ENCODE data around the gene MTUS2. TPM values are rescaled to one million over a fixed set of nuclear protein-coding genes. Genes with fewer than 3 reads are reported as not detected.

MTUS2 gene
- polyA plus RNA-seq, 1 donor from 2014 or later: 4.4 TPM

GRCh38 chr13:29287237-29287636, 467.1 kb downstream of the MTUS2 start:
- no peaks in the 10 kb centered on the region for H3K36me3 ChIP-seq (ENCODE audit: insufficient read depth, low read length)

DNA sequence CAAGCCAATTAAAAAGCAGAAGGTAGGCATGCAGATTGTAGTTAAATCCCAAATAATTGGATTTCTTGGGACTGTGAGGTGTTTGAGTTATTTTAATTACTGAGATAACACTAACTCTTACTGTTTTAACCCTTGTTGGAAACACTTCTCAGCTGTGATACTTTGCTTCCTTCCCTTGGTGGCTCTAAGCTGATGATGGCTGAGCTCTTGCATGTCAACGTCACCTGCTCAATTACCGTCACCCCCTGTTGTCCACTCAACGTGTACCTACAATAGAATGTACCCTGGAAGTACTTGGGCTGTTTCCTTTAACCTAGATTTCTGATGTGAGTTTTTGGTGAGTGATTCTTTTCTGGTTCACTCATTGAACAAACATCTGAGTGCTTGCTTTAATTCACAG, 471.9 kb downstream of the MTUS2 start:
- Histone ChIP-seq H3K79me2 (replicated peaks; ENCODE audit: insufficient read depth, low read length) (no peaks in the 10 kb centered on the region), H3K27ac (ENCODE audit: low read length) (no peak overlapping the region), H3K9me2 (ENCODE audit: insufficient read depth, low read length) (no peaks in the 10 kb centered on the region), H3K9ac (ENCODE audit: low read length) (no peak overlapping the region), H3K4me2 (ENCODE audit: low read length) (no peak overlapping the region), H3K9me3 (ENCODE audit: low read length) (no peaks in the 10 kb centered on the region), H3K36me3 (ENCODE audit: insufficient read depth, low read length) (no peaks in the 10 kb centered on the region), H3K27me3 (ENCODE audit: insufficient read depth, low read depth, low read length) (no peaks in the 10 kb centered on the region), H4K20me1 (ENCODE audit: insufficient read depth) (no peaks in the 10 kb centered on the region), H2AFZ (ENCODE audit: low read depth, low read length) (no peak overlapping the region), H3F3A (ENCODE audit: insufficient read depth, low read length, poor library complexity, severe bottlenecking) (no peaks in the 10 kb centered on the region), H3K4me3 (ENCODE audit: low read length) (no peak overlapping the region)
- TF ChIP-seq, protein P1, sequence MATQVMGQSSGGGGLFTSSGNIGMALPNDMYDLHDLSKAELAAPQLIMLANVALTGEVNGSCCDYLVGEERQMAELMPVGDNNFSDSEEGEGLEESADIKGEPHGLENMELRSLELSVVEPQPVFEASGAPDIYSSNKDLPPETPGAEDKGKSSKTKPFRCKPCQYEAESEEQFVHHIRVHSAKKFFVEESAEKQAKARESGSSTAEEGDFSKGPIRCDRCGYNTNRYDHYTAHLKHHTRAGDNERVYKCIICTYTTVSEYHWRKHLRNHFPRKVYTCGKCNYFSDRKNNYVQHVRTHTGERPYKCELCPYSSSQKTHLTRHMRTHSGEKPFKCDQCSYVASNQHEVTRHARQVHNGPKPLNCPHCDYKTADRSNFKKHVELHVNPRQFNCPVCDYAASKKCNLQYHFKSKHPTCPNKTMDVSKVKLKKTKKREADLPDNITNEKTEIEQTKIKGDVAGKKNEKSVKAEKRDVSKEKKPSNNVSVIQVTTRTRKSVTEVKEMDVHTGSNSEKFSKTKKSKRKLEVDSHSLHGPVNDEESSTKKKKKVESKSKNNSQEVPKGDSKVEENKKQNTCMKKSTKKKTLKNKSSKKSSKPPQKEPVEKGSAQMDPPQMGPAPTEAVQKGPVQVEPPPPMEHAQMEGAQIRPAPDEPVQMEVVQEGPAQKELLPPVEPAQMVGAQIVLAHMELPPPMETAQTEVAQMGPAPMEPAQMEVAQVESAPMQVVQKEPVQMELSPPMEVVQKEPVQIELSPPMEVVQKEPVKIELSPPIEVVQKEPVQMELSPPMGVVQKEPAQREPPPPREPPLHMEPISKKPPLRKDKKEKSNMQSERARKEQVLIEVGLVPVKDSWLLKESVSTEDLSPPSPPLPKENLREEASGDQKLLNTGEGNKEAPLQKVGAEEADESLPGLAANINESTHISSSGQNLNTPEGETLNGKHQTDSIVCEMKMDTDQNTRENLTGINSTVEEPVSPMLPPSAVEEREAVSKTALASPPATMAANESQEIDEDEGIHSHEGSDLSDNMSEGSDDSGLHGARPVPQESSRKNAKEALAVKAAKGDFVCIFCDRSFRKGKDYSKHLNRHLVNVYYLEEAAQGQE (IDR thresholded peaks at IDR 0.05; ENCODE audit: borderline replicate concordance): no peak
- TF ChIP-seq, protein P2, sequence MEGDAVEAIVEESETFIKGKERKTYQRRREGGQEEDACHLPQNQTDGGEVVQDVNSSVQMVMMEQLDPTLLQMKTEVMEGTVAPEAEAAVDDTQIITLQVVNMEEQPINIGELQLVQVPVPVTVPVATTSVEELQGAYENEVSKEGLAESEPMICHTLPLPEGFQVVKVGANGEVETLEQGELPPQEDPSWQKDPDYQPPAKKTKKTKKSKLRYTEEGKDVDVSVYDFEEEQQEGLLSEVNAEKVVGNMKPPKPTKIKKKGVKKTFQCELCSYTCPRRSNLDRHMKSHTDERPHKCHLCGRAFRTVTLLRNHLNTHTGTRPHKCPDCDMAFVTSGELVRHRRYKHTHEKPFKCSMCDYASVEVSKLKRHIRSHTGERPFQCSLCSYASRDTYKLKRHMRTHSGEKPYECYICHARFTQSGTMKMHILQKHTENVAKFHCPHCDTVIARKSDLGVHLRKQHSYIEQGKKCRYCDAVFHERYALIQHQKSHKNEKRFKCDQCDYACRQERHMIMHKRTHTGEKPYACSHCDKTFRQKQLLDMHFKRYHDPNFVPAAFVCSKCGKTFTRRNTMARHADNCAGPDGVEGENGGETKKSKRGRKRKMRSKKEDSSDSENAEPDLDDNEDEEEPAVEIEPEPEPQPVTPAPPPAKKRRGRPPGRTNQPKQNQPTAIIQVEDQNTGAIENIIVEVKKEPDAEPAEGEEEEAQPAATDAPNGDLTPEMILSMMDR (IDR thresholded peaks at IDR 0.05; ENCODE audit: poor library complexity, severe bottlenecking): no peak
- TF ChIP-seq MXI1 (conservative IDR thresholded peaks at IDR 0.05; ENCODE audit: poor library complexity, severe bottlenecking) (no peak), EP300 (conservative IDR thresholded peaks at IDR 0.05; ENCODE audit: poor library complexity, severe bottlenecking) (no peak), EZH2 (IDR thresholded peaks at IDR 0.05; ENCODE audit: borderline replicate concordance, insufficient read depth, low read length, poor library complexity, severe bottlenecking) (no peak), SMC3 (conservative IDR thresholded peaks at IDR 0.05; ENCODE audit: poor library complexity) (no peak), TAF1 (IDR thresholded peaks at IDR 0.05; ENCODE audit: low read depth) (no peak)

More at GRCh38 chr13:29287237-29287636, 467.1 kb downstream of the MTUS2 start:
- no peak for TF ChIP-seq TAF1 (IDR thresholded peaks at IDR 0.05; ENCODE audit: low read depth)
- no peak for TF ChIP-seq SMC3 (conservative IDR thresholded peaks at IDR 0.05; ENCODE audit: poor library complexity)
- TF ChIP-seq EZH2 (IDR thresholded peaks at IDR 0.05; ENCODE audit: borderline replicate concordance, insufficient read depth, low read length, poor library complexity, severe bottlenecking): no peak
- no peak for TF ChIP-seq RAD21 (conservative IDR thresholded peaks at IDR 0.05)
- TF ChIP-seq MXI1 (conservative IDR thresholded peaks at IDR 0.05; ENCODE audit: poor library complexity, severe bottlenecking): no peak
- TF ChIP-seq EP300 (conservative IDR thresholded peaks at IDR 0.05; ENCODE audit: poor library complexity, severe bottlenecking): no peak
- TF ChIP-seq, protein P1 (IDR thresholded peaks at IDR 0.05; ENCODE audit: borderline replicate concordance): no peak
- TF ChIP-seq, protein P2 (IDR thresholded peaks at IDR 0.05; ENCODE audit: poor library complexity, severe bottlenecking): no peak
- no peak for TF ChIP-seq POLR2AphosphoS5 (IDR thresholded peaks at IDR 0.05)
- Histone ChIP-seq H3K4me3 (ENCODE audit: low read length) (no peak overlapping the region), H3K27me3 (ENCODE audit: insufficient read depth, low read depth, low read length) (no peaks in the 10 kb centered on the region), H4K20me1 (ENCODE audit: insufficient read depth) (no peaks in the 10 kb centered on the region), H3K27ac (ENCODE audit: low read length) (no peak overlapping the region), H3F3A (ENCODE audit: insufficient read depth, low read length, poor library complexity, severe bottlenecking) (no peaks in the 10 kb centered on the region), H3K4me2 (ENCODE audit: low read length) (no peak overlapping the region), H3K9me2 (ENCODE audit: insufficient read depth, low read length) (no peaks in the 10 kb centered on the region), H3K79me2 (replicated peaks; ENCODE audit: insufficient read depth, low read length) (no peaks in the 10 kb centered on the region), H3K9ac (ENCODE audit: low read length) (no peak overlapping the region), H2AFZ (ENCODE audit: low read depth, low read length) (no peak overlapping the region), H3K9me3 (ENCODE audit: low read length) (no peaks in the 10 kb centered on the region)

Measured in neural cell (in vitro differentiated cells).